Right renal cortex interstitium (tissue), 3 donors: ENCODE results near the gene NKX1-2. TPM values are rescaled to one million over a fixed set of nuclear protein-coding genes. Genes with fewer than 3 reads are reported as not detected.

Experiments
- DNase-seq, 3 donors: peaks; one replicate each; pipeline ENCODE4 v3.0.0-alpha.2; 2013; ENCODE audit warnings: low read depth in 3 of 3, low spot score in 2 of 3
- polyA plus RNA-seq, 3 donors: library from polyadenylated mRNA; unstranded; fragments of 120-200 nt; gene quantifications; one replicate each; pipeline ENCODE4 v1.2.1, GENCODE V29; 2013; ENCODE audit not compliant: insufficient read length in 3 of 3

NKX1-2 gene
- polyA plus RNA-seq, 3 donors = not detected

DNA sequence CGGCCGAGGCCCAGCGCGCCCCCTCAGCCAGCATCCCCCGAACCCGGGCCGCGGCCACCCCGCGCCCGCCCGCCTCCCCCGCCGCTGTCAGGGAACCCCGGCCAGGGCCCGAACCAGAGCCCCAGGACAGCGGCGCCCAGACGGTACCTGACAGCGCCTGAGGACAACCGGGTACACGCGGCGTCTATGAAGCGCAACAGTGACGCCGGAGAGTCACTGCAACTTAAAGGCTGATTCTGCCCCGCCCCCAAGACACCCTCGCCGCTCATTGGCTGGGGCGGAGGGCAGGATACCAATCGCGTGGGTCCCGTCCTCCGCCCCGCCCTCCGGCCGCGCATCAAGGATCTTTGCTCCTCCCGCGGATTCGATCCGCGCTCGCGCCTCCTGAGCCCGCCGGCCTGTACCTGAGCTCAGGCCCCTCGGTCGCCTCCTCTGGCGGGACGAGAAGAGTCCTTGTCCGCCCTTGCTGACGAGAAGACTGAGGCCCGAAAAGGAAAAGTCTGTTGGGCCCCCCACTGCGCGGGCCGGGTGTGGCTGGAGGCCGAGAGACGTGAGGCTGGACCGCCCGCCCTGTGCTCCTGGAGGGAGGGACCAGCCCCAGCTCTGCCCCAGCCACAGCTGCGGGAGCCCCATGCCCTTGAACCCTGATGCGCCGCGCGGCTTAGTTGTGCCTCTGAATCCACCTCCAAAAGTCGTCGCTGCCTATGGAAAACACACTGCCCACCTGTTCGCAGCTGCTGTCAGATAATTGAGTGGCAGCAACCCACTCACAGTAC is 30.9 kb downstream of the NKX1-2 start, which contains the start of gene OAT:
OAT (minus strand) TSS at position 198 of the 776 bp plus-strand sequence. CDS start 6,752 bp downstream, outside the sequence.
- DNase-seq = peak; percentile 85 to 96 (median 93)

DNA sequence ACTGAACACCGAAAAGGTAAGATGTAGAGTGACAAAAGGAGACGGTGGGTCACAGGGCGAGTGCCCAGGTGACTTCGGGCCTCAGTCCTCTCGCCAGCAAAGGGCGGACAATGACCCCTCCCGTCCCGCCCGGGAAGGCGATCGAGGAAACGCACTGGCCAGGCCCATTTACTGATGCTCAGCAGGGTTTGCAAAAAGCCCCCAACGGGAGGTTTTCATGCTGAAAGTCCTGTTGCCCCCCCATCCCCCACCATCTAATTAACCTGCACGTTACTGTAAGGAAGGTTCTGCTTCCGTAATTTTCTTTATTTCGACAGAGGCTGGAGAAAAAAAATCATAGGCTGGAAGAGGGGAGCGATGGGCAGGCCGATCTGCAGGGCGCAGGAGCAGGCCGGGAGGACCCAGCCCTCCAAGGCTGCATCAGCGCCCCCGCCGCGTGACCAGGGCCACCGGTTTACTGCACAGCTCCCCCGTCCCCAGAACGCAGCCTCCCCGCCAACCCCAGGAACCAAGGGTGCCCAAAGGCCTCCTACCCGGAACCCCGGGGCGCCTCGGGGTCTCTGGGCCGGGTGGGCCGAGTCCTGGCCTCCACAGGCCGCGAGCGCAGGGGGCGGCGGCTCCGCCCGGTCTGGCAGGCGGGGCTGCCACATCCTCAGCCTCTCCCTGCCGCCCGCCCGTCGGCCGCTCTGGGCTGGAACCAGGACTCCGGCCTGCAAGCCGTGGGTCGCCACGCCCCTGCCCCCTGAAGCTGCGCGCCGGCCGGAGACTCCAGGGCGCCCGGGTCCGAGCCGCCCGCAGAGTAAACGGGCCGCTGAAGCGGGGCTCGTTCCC is 31.7 kb downstream of the NKX1-2 start:
- peak; percentile 29 to 45 (median 39) for DNase-seq

DNA sequence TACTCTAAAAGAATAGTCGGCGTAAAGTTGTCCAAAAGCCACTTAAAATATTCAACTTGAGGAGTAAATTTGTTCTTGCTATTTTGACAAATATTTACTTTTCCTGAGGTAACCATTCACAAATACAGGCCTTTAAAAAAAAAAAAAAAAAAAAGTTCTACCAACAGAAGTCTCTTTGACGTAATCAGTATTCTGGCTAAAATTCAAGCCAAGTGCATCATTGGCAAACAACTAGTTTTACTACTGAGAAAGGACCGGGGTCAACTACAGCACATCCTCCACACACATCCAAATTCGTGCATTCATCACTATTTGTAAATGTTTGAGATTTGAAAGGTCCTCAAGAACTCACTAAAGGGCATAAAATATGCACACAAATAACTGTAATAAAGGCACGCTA is 33.1 kb downstream of the NKX1-2 start:
- no peak for DNase-seq

DNA sequence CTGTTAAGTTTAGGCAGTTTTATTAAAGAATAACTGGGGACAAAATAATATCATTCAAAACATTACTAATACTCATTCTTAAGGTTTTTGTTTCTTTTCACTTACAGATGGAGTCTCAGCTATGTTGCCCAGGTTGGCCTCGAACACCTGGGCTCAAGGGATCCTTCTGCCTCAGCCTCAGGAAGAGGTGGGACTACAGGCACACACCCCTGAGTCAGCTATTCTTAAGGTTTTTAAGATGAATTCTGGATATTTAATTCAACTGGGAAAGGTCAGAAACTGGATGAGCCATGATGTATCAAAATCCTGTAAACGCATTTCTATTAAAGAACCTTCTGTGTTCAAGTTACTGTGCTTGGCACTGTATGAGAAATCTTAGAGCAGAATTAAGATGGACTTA is 34.6 kb downstream of the NKX1-2 start:
- no peak for DNase-seq

DNA sequence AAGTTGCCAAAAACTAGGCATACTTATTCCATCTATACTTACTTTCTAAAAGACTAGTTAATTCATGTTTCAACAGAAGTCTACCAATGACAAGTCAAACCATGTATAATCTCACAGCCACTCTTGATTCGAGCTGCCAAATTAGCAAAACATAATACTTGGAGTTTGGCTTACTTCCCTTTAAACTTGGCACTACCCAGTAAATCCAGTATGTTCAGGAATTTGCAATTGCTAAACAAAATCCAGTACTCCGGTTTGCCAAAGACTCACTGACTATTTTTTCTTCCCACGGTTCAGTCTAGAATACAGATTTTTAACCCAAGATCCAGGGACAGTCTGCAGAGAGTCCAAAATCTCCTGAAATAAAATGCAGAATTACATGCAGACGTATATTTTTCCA is 35.8 kb downstream of the NKX1-2 start:
- DNase-seq = no peak

DNA sequence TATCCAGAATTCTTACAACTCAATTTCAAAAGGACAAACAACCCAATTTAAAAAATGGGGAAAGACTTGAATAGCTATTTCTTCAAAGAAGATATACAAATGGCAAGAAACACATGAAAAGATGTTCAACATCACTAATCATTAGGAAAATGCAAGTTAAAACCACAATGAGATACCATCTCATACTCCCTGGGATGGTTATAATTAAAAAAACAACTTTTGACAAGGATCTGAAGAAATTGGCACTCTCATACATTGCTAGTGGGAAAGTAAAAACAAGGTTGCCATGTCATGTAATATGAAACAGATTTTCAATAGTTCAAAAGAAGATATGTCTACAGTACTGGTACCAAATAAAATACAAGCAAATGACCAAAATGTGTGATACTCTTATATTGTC is 40.1 kb downstream of the NKX1-2 start:
- no peak for DNase-seq

DNA sequence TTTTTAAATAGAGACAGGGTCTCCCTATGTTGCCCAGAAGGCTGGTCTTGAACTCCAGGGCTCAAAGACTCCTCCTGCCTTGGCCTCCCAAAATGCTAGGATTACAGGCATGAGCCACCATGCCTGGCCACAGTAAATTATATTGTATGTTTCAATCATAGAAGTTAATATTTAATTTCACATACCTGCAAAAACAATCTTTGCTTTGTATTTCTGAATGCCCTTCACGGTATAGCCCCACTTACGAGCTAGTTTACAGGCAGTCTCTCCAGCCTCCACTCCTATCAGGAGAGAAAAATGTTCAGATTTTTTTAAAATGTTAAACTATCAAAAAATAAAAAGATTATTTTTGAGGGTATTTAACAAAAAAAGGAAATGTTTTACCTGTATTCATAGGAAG is 41.5 kb downstream of the NKX1-2 start:
- DNase-seq = no peak

DNA sequence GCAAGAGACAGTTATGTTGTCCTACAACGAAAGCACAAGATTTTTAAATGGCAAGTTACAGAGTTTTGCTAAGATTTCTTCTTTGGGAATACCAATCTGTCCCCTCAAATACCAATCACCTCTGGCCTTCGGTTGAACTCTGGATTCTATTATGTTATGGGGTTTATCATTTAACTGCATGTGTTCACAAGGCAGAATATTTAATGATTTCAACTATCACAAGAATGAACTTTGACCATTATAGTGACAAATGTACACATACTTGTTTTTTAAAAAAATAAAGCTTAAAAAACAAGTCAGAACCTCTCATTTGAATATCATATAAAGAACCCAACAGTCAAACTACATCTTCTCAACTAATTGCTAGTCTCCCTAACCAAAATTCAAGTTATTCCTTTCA is 42.4 kb downstream of the NKX1-2 start:
- no peak for DNase-seq

DNA sequence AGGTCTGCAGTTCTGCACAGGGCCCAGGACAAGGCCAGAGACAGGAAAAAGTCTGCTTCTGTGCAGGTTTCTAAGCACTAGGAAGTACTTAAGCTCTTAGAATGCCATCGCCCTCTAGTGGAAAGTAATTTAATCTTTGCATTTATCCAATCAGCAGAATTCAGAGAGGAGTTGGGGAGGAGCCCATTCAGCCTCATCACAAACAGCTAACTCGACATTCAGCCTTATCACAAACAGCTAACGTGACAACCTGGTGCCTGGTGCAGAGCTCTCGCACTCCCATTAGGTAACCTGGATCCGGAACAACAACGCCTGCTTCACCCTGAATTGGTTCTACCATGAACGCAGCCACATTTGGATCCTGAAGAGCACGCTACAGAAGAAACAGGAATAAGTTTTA is 46.3 kb downstream of the NKX1-2 start:
- peak; percentile 61 to 74 (median 66) for DNase-seq

DNA sequence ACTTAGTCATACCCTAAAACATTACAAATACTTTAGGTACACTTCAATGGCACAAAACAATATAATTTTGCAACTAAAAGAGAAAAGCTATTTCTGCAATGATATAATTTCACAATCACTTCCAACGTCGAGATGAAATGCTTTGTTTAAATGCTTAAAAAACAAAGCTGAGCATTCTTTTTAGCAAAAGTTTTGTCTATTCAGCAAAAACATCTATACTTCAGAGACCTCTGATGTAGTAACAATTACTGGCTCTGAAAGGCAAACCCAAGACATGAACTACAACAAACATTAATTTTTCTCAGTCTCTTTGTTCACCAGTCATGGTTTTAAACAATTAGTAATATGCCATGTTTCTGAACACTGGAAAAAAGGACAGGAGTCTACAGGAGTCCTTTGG is 47.6 kb downstream of the NKX1-2 start:
- no peak for DNase-seq

DNA sequence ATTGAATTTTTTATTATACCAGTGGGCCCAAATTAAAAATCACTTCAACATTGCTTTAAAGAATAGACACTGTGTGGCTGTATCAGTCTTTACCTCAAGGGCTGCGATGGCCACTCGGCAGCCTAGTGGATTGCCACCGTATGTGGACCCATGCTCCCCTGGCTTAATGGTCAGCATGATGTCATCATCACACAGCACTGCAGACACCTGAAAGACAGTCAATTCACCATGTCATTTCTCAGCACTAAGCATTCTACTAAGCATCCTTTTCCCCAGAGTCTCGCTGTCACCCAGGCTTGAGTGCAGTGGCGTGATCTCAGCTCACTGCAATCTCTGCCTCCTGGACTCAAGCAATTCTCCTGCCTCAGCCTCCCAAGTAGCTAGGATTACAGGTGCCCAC is 48.2 kb downstream of the NKX1-2 start:
- no peak for DNase-seq

Other genes with a start within 250 kb of the NKX1-2 start
- 10 to 100 TPM; 93.1 to 99.6 (median 98.6) TPM for gene OAT, start 31.1 kb downstream of the NKX1-2 start, polyA plus RNA-seq
- 10 to 100 TPM; 19.1 to 24.0 (median 20.0) TPM for gene LHPP, start 11.8 kb upstream of the NKX1-2 start, polyA plus RNA-seq